Omental fat pad (tissue), 4 donors: ENCODE data around the gene SAMD4A. TPM values are rescaled to one million over a fixed set of nuclear protein-coding genes. Genes with fewer than 3 reads are reported as not detected.

Source experiments
- ATAC-seq: fragments of 150-250 bp; one replicate; pipeline ENCODE4 v1.9.1; 2016; ENCODE audit warnings: mild to moderate bottlenecking, moderate library complexity; ENCODE audit not compliant: low FRiP score
- DNase-seq: peaks from one replicate; pipeline ENCODE4 v3.0.0-alpha.2; 2019; ENCODE audit warnings: low spot score
- total RNA-seq, 4 donors: library from RNA; depleted of rRNA; stranded (reverse); fragments of >200 nt; gene quantifications; one replicate each; pipeline ENCODE4 v1.1.0, GENCODE V29; 2016
- TF ChIP-seq, protein P1 (sequence below), 3 donors: fragments of 450-650 bp; IDR thresholded peaks; one replicate each; pipeline ENCODE4 v1.5.1; 2016 to 2017; ENCODE audit warnings: antibody characterized with exemption in 3 of 3, mild to moderate bottlenecking in 3 of 3, moderate library complexity in 2 of 3

Gene SAMD4A, protein sequence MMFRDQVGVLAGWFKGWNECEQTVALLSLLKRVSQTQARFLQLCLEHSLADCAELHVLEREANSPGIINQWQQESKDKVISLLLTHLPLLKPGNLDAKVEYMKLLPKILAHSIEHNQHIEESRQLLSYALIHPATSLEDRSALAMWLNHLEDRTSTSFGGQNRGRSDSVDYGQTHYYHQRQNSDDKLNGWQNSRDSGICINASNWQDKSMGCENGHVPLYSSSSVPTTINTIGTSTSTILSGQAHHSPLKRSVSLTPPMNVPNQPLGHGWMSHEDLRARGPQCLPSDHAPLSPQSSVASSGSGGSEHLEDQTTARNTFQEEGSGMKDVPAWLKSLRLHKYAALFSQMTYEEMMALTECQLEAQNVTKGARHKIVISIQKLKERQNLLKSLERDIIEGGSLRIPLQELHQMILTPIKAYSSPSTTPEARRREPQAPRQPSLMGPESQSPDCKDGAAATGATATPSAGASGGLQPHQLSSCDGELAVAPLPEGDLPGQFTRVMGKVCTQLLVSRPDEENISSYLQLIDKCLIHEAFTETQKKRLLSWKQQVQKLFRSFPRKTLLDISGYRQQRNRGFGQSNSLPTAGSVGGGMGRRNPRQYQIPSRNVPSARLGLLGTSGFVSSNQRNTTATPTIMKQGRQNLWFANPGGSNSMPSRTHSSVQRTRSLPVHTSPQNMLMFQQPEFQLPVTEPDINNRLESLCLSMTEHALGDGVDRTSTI
- total RNA-seq = 100 to 1,000 TPM in 1 of 4 donors, 10 to 100 TPM in 3; 33.9 to 116 (median 38.3) TPM

DNA sequence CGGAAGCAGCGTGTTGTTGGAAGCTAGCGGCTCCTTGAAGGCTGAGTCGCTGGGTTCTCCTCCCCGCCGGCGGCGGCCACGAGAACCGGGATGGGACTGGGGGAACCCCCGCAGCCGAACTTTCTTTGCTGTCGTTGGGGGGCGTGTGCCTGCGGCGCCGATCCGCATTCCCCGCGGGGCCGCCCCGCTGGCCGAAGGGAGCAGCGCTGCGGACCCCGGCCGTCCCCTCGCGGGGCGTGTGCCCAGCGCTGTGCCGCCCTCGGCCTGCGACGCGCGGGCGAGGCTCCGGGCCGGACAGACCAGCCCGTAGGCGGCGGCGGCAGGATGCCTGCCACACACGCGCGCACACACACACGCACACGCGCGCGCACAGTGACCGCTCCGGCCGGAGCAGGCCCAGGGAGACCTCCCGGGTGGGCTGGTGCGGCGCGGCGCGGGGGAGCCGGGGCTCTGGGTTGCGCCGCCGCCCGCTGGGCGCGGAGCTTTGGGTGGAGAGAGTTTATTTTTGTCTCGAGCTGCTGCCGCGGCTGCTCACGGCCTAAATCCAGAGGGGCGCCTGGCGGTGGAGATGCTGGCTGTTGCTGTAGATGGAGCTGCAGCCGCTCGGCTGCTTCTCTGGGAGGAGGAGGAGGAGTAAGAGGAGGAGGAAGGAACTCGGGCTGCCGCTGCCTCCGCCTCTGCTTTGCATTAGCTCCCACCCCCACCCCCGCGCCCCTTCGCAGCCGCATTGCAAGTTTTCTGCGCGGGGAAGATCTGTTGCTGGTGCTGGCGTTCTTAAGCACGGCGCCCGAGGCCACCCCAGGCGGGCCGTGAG, at the start of gene SAMD4A:
Gene SAMD4A, plus strand, starts transcription at position 719 of the 814 bp plus-strand sequence. CDS start 789 bp downstream, outside the sequence.
- TF ChIP-seq, protein P1, sequence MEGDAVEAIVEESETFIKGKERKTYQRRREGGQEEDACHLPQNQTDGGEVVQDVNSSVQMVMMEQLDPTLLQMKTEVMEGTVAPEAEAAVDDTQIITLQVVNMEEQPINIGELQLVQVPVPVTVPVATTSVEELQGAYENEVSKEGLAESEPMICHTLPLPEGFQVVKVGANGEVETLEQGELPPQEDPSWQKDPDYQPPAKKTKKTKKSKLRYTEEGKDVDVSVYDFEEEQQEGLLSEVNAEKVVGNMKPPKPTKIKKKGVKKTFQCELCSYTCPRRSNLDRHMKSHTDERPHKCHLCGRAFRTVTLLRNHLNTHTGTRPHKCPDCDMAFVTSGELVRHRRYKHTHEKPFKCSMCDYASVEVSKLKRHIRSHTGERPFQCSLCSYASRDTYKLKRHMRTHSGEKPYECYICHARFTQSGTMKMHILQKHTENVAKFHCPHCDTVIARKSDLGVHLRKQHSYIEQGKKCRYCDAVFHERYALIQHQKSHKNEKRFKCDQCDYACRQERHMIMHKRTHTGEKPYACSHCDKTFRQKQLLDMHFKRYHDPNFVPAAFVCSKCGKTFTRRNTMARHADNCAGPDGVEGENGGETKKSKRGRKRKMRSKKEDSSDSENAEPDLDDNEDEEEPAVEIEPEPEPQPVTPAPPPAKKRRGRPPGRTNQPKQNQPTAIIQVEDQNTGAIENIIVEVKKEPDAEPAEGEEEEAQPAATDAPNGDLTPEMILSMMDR (IDR thresholded peaks at IDR 0.05) = peak in 1 of 3 donors; percentile 42
- ATAC-seq = peak; percentile 31
- DNase-seq = peak; percentile 34

GRCh38 chr14:54524410-54524809, 42.5 kb upstream of the SAMD4A start:
- DNase-seq (no peak), ATAC-seq (no peak)
- TF ChIP-seq, protein P1 (IDR thresholded peaks at IDR 0.05) = no peak

GRCh38 chr14:54528973-54529372, 38.0 kb upstream of the SAMD4A start:
- ATAC-seq (no peak), DNase-seq (no peak)
- TF ChIP-seq, protein P1 (IDR thresholded peaks at IDR 0.05) = no peak

DNA sequence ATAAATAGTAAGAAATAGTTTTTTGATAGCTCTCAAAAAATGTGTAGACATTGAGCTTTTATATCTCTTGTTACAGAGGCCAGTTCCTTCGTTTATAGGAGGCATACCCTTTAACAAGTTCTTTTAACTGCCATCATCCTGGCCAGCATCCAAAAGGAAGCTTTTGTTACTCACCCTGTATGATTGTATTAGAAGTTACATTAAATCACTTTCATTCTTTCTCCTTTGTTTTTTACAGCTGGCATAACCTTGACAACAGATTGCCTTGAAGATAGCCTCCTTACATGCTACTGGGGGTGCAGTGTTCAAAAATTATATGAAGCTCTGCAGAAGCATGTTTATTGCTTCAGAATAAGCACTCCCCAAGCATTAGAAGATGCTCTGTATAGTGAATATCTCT, 37.1 kb upstream of the SAMD4A start:
- ATAC-seq = no peak
- DNase-seq = no peak

GRCh38 chr14:54532111-54533012, 34.6 kb upstream of the SAMD4A start:
- TF ChIP-seq, protein P1 (IDR thresholded peaks at IDR 0.05) = no peak
- no peak for ATAC-seq

More for the DNA sequence above, 37.1 kb upstream of the SAMD4A start:
- TF ChIP-seq, protein P1 (IDR thresholded peaks at IDR 0.05) = no peak

GRCh38 chr14:54533100-54533499, 33.8 kb upstream of the SAMD4A start:
- ATAC-seq (no peak), DNase-seq (no peak)
- TF ChIP-seq, protein P1 (IDR thresholded peaks at IDR 0.05) = no peak

More at GRCh38 chr14:54532111-54533012, 34.6 kb upstream of the SAMD4A start:
- no peak for DNase-seq
